Measurements from ENCODE around the gene ALDOB. TPM values are rescaled to one million over a fixed set of nuclear protein-coding genes. Genes with fewer than 3 reads are reported as not detected.

The ALDOB gene
- total and polyA plus RNA-seq, 2 of the 13 experiments (the other 11 are each of a cell fraction or from before 2014, with no cell fraction given) = 0.29 to 0.97 TPM

- TF ChIP-seq CEBPG (CRISPR knock-in tag; IDR thresholded peaks at IDR 0.05) (peak; percentile 33; the same call in 1 of the 2 replicates), SOX5 (CRISPR knock-in tag; IDR thresholded peaks at IDR 0.05; ENCODE audit: borderline replicate concordance) (peak; percentile 70; the same call in 1 of the 2 replicates), ARNT2 (CRISPR knock-in tag; IDR thresholded peaks at IDR 0.05; ENCODE audit: low read depth) (peak; percentile 38; the same call in 1 of the 2 replicates), ZNF883 (CRISPR knock-in tag; IDR thresholded peaks at IDR 0.05; ENCODE audit: not compliant biosample characterization) (no peak), GRHL1 (CRISPR knock-in tag; conservative IDR thresholded peaks at IDR 0.05) (no peak), ZNF329 (CRISPR knock-in tag; IDR thresholded peaks at IDR 0.05; ENCODE audit: low read depth) (no peak), HDAC2 (CRISPR knock-in tag; IDR thresholded peaks at IDR 0.05) (peak; percentile 49; the same call in 1 of the 2 replicates), ZNF280D (CRISPR knock-in tag; IDR thresholded peaks at IDR 0.05) (0 out of 2 replicates have a peak, but pooled peaks have one; percentile 4), ARID3A (IDR thresholded peaks at IDR 0.05; ENCODE audit: low read depth, low read length) (peak; percentile 76; the same call in 1 of the 2 replicates), HBP1 (CRISPR knock-in tag; IDR thresholded peaks at IDR 0.05; ENCODE audit: low read depth) (0 out of 2 replicates have a peak, but pooled peaks have one; percentile 26), ZNF879 (CRISPR knock-in tag; IDR thresholded peaks at IDR 0.05) (no peak), RXRB (CRISPR knock-in tag; IDR thresholded peaks at IDR 0.05; ENCODE audit: borderline replicate concordance) (peak; percentile 65), ZNF816 (CRISPR knock-in tag; IDR thresholded peaks at IDR 0.05; ENCODE audit: borderline replicate concordance) (peak; percentile 90), NCOA2 (CRISPR knock-in tag; IDR thresholded peaks at IDR 0.05) (peak; percentile 55; the same call in 1 of the 2 replicates), GATAD2A (CRISPR knock-in tag; IDR thresholded peaks at IDR 0.05) (peak; percentile 81; the same call in 1 of the 2 replicates), ETS1 (CRISPR knock-in tag; IDR thresholded peaks at IDR 0.05) (no peak), TAF1 (CRISPR knock-in tag; IDR thresholded peaks at IDR 0.05) (no peak), ZNF567 (CRISPR knock-in tag; IDR thresholded peaks at IDR 0.05; ENCODE audit: borderline replicate concordance) (no peak), FOXA3 (CRISPR knock-in tag; IDR thresholded peaks at IDR 0.05) (peak; percentile 90), ELF4 (CRISPR knock-in tag; IDR thresholded peaks at IDR 0.05; ENCODE audit: borderline replicate concordance) (0 out of 2 replicates have a peak, but pooled peaks have one; percentile 19), NR2F6 (IDR thresholded peaks at IDR 0.05) (peak; percentile 4; the same call in 1 of the 2 replicates), NR2F6 (CRISPR knock-in tag; IDR thresholded peaks at IDR 0.05) (no peak; the same call in 1 of the 2 replicates)
Observed at GRCh38 chr9:101387871-101388506, 47.6 kb downstream of the ALDOB start (continued).
